Left ventricle myocardium superior (tissue), 1 donor: Measurements from ENCODE around the gene C19orf18. TPM values are rescaled to one million over a fixed set of nuclear protein-coding genes. Genes with fewer than 3 reads are reported as not detected.
A peak's percentile ranks its signal among the peaks of the same experiment; 100 is the strongest.
"Not testable (repeated sequence)": the region's sequence is repeated elsewhere in the genome, so short reads cannot be mapped to it uniquely, and the experiment has no call there.

Experiments
- ATAC-seq: fragments of 200-7000 bp; cut with Tn5 transposase; one replicate; pipeline ENCODE4 v1.9.1; 2020; ENCODE audit warnings: mild to moderate bottlenecking, moderate library complexity
- DNase-seq: peaks from one replicate; pipeline ENCODE4 v3.0.0-alpha.2; 2020
- intact Hi-C: fragments of 100-400 bp; cut with micrococcal nuclease; formaldehyde crosslinking; loops from one replicate; pipeline ENCODE4 v1.11.0; 2022
- long read RNA-seq: library from polyadenylated mRNA; unstranded; transcript quantifications from one replicate; pipeline ENCODE4 v2.0.0, GENCODE V29; 2021
- total RNA-seq: library from RNA; stranded (reverse); fragmentation: NEBNext Ultra II Directional; extraction: Animal tissue kit (Norgen Biotek cat#: 25700); gene quantifications from one replicate; pipeline ENCODE4 v1.2.1, GENCODE V29; 2021
- donor health status: DM: no; HTN: yes; CAD: no; lungs with severe emphysema.

Gene C19orf18
- total RNA-seq = 2.0 TPM
- long read RNA-seq, partial matches to known transcripts = 0 of 1 reads
- long read RNA-seq, other reads (novel, unspliced or antisense) = 1 of 1 reads

GRCh38 chr19:57974434-57974833, at the start of gene C19orf18:
TSS of gene C19orf18 (minus strand) at chr19:57974534. CDS start at chr19:57974432, 102 bp downstream.
- ATAC-seq (no peak), DNase-seq (no peak)
- intact Hi-C loops = no loop called here

GRCh38 chr19:58022283-58022660, 47.9 kb upstream of the C19orf18 start:
- intact Hi-C loops = no loop called here
- ATAC-seq (no peak), DNase-seq (no peak)

- ATAC-seq (peak; percentile 97), DNase-seq (no peak)
- intact Hi-C loops = no loop called here
These were observed 47.4 kb upstream of the C19orf18 start for GRCh38 chr19:58021541-58022282.

GRCh38 chr19:58020129-58020528, 45.8 kb upstream of the C19orf18 start:
- intact Hi-C loops = no loop called here
- no peak for ATAC-seq

GRCh38 chr19:58014141-58014540, 39.8 kb upstream of the C19orf18 start:
- intact Hi-C loops = no loop called here
- DNase-seq (no peak), ATAC-seq (no peak)

More at GRCh38 chr19:58020129-58020528, 45.8 kb upstream of the C19orf18 start:
- DNase-seq = no peak

GRCh38 chr19:58010507-58010906, 36.2 kb upstream of the C19orf18 start:
- intact Hi-C loops = no loop called here
- no peak for ATAC-seq
- DNase-seq = no peak

- intact Hi-C loops = no loop called here
- peak; percentile 97 for ATAC-seq
- peak; percentile 93 for DNase-seq
These were observed 35.5 kb upstream of the C19orf18 start for GRCh38 chr19:58009666-58010301.

- intact Hi-C loops = no loop called here
- DNase-seq (no peak), ATAC-seq (no peak)
These were observed 34.9 kb upstream of the C19orf18 start for GRCh38 chr19:58009301-58009665.

- intact Hi-C loops, DNase-seq, ATAC-seq: not testable (repeated sequence)
These were observed 34.5 kb upstream of the C19orf18 start for GRCh38 chr19:58008877-58009276.

GRCh38 chr19:58007285-58007684, 33.0 kb upstream of the C19orf18 start:
- intact Hi-C loops = no loop called here
- ATAC-seq = no peak
- no peak for DNase-seq

GRCh38 chr19:58003174-58003828, 29.0 kb upstream of the C19orf18 start:
- intact Hi-C loops = no loop called here
- ATAC-seq (peak; percentile 11), DNase-seq (no peak)

- peak; percentile 94 for DNase-seq
- ATAC-seq = peak; percentile 99
- intact Hi-C loops = no loop called here
These were observed 28.2 kb upstream of the C19orf18 start, which contains the start of gene ZNF606 for GRCh38 chr19:58002384-58003173. TSS of gene ZNF606 (minus strand) at chr19:58002820. CDS start at chr19:58001319, 1,501 bp downstream.

GRCh38 chr19:58001895-58002369, 27.6 kb upstream of the C19orf18 start:
- intact Hi-C loops = no loop called here
- ATAC-seq (peak; percentile 12), DNase-seq (no peak)

- intact Hi-C loops = no loop called here
- DNase-seq (no peak), ATAC-seq (no peak)
These were observed 26.3 kb upstream of the C19orf18 start for GRCh38 chr19:58000677-58001076.

- DNase-seq (no peak), ATAC-seq (no peak)
- intact Hi-C loops = no loop called here
These were observed 18.5 kb upstream of the C19orf18 start for GRCh38 chr19:57992841-57993240.

- ATAC-seq (no peak), DNase-seq (no peak)
- intact Hi-C loops = no loop called here
These were observed 4.4 kb upstream of the C19orf18 start for GRCh38 chr19:57978586-57979289.

GRCh38 chr19:57964761-57965160, 9.6 kb downstream of the C19orf18 start:
- ATAC-seq (no peak), DNase-seq (no peak)
- intact Hi-C loops = no loop called here

GRCh38 chr19:57961785-57962184, 12.5 kb downstream of the C19orf18 start:
- ATAC-seq (no peak), DNase-seq (no peak)
- intact Hi-C loops = no loop called here

GRCh38 chr19:57954996-57955395, 19.3 kb downstream of the C19orf18 start:
- intact Hi-C loops = no loop called here
- ATAC-seq = no peak
- no peak for DNase-seq
